ENCODE results near the gene PIGW. TPM values are rescaled to one million over a fixed set of nuclear protein-coding genes. Genes with fewer than 3 reads are reported as not detected.

Gene PIGW
- total RNA-seq, 1 donor = 12.7 TPM

DNA sequence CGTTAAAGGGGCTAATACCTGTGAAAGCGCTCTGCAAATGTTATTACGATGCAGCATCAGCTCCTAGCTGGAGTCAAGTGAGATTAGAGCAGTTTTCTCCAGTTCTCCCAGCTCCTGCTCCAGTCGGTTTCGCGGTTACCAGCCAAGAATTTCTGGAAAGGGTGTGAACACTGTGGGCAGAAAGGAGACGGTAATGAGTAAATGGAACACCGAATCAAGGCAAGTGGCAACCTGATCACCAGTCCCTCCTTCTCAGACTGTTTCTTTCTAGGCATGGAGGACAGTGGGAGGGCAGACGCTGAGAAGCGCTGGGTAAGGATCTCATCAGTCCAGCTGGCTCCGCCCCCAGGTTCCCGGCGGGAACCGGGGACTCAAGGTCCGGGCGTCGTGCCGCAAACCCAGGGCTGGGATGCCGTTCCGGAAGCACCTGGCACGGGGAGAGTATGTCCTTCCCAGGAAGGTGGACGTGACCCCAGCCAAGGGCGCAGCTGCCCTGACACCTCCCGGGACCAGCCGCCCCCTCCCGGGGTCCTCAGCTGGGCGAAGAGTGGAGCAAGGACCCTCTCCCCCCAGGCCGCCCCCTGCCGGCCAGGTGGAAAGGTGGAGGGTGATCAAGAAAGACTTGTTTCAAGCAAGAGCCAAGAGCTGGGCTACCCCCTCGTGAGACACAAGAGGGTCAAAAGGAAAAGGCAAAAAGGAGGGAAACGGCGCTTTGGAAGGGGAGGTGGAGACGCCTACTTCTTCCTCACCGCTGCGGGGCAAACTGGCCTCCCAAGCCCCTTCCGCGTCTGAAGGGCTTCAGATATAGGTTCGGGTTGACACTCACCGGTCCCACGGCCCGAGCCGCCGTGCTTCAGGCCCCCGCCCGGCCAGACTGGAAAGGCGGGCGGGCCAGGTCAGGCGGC is 600 bp upstream of the PIGW start:
- TF ChIP-seq CTCF (IDR thresholded peaks at IDR 0.05; ENCODE audit: insufficient read depth, low read length) = peak; percentile 55
- peak; percentile 32 for DNase-seq (ENCODE audit: low read depth)
- peak overlapping the region; percentile 97 for H3K4me3 ChIP-seq (ENCODE audit: low read depth, low read length)

DNA sequence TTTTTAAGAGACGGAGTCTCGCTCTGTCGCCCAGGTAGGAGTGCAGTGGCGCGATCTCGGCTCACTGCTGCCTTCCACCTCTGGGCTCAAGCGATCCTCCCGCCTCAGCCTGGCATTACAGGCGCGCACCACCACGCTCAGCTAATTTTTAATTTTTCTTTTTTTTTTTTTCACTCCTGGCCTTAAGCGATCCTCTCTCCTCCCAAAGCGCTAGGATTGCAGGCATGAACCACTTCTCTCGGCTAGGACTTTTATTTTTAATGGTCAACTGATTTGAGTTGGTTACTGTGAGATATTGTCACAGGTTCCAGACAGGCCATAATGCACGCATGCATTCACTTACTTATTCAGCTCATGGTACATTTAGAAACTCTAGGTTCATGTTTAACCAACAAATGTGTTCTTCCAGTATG is 888 bp downstream of the PIGW start:
- peak; percentile 3 for TF ChIP-seq CTCF (IDR thresholded peaks at IDR 0.05; ENCODE audit: insufficient read depth, low read length)
- peak overlapping the region; percentile 97 for H3K4me3 ChIP-seq (ENCODE audit: low read depth, low read length)
- no peak for DNase-seq (ENCODE audit: low read depth)

DNA sequence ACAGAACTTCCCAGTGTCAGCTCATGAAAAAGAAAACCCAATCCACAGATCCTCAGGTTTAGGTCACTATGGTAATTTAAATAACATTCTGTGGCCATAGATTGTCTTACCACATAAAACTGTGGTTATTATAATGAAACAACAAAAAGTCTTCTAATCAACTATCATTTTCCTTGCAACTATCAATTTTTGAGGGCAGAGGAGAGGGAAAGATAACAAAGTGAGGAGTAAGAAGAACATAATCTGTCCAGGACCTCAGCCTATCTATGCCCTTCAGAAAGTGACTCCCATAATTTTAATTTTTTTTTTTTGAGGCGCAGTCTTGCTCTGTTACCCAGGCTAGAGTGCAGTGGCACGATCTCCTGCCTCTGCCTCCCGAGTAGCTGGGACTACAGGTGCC is 5.9 kb downstream of the PIGW start:
- no peak for DNase-seq (ENCODE audit: low read depth)
- no peak overlapping the region for H3K4me3 ChIP-seq (ENCODE audit: low read depth, low read length)
- TF ChIP-seq CTCF (IDR thresholded peaks at IDR 0.05; ENCODE audit: insufficient read depth, low read length) = no peak

DNA sequence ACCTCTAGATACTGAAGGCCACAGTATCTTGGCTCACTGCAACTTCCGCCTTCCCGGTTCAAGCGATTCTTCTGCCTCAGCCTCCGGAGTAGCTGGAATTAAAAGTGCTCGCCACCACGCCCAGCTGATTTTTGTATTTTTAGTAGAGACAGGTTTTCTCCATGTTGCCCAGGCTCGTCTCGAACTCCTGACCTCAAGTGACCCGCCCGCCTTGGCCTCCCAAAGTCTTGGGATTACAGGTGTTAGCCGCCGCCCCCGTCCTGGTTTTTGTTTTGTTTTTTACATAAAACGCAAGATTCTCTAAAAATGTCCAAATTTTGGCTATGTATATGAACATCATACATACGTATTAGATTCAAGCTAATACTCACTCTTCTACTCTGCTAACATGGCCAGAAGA is 8.0 kb downstream of the PIGW start:
- no peak for TF ChIP-seq CTCF (IDR thresholded peaks at IDR 0.05; ENCODE audit: insufficient read depth, low read length)
- no peak overlapping the region for H3K4me3 ChIP-seq (ENCODE audit: low read depth, low read length)
- DNase-seq (ENCODE audit: low read depth) = no peak

- DNase-seq (ENCODE audit: low read depth) = peak; percentile 60
- peak overlapping the region; percentile 91 for H3K4me3 ChIP-seq (ENCODE audit: low read depth, low read length)
- peak; percentile 20 for TF ChIP-seq CTCF (IDR thresholded peaks at IDR 0.05; ENCODE audit: insufficient read depth, low read length)
Observed at GRCh38 chr17:36544044-36544306, 9.2 kb downstream of the PIGW start.

DNA sequence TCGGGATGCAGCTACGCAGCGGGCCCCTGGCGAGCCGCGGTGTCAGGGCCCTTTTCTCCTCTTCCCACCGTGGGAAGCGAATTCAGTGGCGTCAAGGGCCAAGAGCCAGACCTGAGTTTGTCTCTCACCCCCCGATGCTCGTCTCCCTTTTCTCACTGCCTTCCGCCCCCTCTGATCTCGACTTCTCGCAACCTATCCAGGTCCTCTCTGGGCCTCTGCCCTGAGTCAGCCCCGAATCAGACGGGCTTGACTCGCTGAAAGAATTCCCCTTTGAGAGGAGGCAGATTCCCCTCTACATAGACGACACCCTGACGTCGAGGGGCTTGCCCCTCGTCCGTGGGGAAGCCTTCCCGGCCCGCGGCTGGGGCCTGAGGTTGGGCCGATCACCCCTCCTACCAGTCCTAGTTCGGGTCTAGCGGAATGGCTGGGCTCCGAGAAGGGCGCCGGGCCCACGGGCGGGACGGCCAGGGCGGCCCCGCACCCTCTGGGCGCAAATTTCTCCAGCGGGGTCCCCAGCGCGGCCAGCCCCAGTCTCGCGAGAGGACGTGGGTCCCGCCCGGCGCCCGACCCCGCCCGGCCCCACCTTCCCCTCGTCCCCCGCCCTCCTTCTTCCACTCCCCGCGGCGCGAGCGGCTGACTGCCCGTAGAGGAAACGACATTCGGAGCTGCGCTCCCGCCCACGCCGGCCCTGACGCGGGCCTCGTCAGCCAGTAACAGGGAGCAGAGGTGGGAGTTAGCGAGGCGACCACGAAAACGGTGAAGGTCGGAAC is 9.7 kb downstream of the PIGW start, which contains the start of gene GGNBP2:
TSS of gene GGNBP2 (plus strand) at position 613 of the 770 bp plus-strand sequence. CDS start 806 bp downstream, outside the sequence.
- peak; percentile 91 for DNase-seq (ENCODE audit: low read depth)
- no peak for TF ChIP-seq CTCF (IDR thresholded peaks at IDR 0.05; ENCODE audit: insufficient read depth, low read length)
- peak within 1 kb of the TSS; percentile 98 for H3K4me3 ChIP-seq (ENCODE audit: low read depth, low read length)

Measured in fibroblast of the aortic adventitia (primary cell).